Activated CD8-positive, alpha-beta memory T cell treated with anti-CD3 and anti-CD28 coated beads, Interleukin-2, amount 50 U/mL, for 1 hour (primary cell): ENCODE results near the gene TBX2.

Experiments
- DNase-seq: peaks from one replicate; pipeline ENCODE4 v3.0.0-alpha.2; 2020; ENCODE audit errors: extremely low read depth

Gene TBX2

GRCh38 chr17:61387511-61388305, 11.9 kb upstream of the TBX2 start:
- DNase-seq, result no peak

GRCh38 chr17:61388561-61389356, 10.9 kb upstream of the TBX2 start:
- no peak for DNase-seq

GRCh38 chr17:61389670-61390478, 9.8 kb upstream of the TBX2 start:
- no peak for DNase-seq

- DNase-seq, result no peak
Observed at GRCh38 chr17:61390479-61390791, 9.2 kb upstream of the TBX2 start.

GRCh38 chr17:61391595-61392291, 7.9 kb upstream of the TBX2 start:
- no peak for DNase-seq

- no peak for DNase-seq
Observed at GRCh38 chr17:61392679-61393078, 7.0 kb upstream of the TBX2 start.

- no peak for DNase-seq
Observed at GRCh38 chr17:61393550-61393903, 6.1 kb upstream of the TBX2 start.

GRCh38 chr17:61393904-61394629, 5.6 kb upstream of the TBX2 start:
- no peak for DNase-seq

- DNase-seq, result no peak
Observed at GRCh38 chr17:61394630-61395408, 4.8 kb upstream of the TBX2 start.

GRCh38 chr17:61395409-61395982, 4.1 kb upstream of the TBX2 start:
- DNase-seq, result no peak

GRCh38 chr17:61395983-61396585, 3.6 kb upstream of the TBX2 start:
- DNase-seq, result no peak

- DNase-seq, result no peak
Observed at GRCh38 chr17:61396586-61397085, 3.0 kb upstream of the TBX2 start.

GRCh38 chr17:61397086-61397842, 2.4 kb upstream of the TBX2 start:
- DNase-seq, result no peak

GRCh38 chr17:61398721-61399130, 917 bp upstream of the TBX2 start:
- DNase-seq, result no peak

- DNase-seq, result no peak
Observed at GRCh38 chr17:61400066-61400716, 548 bp downstream of the TBX2 start.

- DNase-seq, result no peak
Observed at GRCh38 chr17:61400717-61401388, 1.2 kb downstream of the TBX2 start.

- DNase-seq, result no peak
Observed at GRCh38 chr17:61401389-61402072, 1.9 kb downstream of the TBX2 start.
